NCI-H2107 treated with DMSO at 0.1 percent for 48 hours (cell line): ENCODE data around the gene KIRREL3.

Source experiments
- DNase-seq: peaks from one replicate; lab custom pipeline; 2025; ENCODE audit not compliant: unreplicated experiment; lab: John Stamatoyannopoulos, UW

The KIRREL3 gene

GRCh38 chr11:126433244-126433846 lies 567.2 kb downstream of the KIRREL3 start:
- no peak for DNase-seq

DNA sequence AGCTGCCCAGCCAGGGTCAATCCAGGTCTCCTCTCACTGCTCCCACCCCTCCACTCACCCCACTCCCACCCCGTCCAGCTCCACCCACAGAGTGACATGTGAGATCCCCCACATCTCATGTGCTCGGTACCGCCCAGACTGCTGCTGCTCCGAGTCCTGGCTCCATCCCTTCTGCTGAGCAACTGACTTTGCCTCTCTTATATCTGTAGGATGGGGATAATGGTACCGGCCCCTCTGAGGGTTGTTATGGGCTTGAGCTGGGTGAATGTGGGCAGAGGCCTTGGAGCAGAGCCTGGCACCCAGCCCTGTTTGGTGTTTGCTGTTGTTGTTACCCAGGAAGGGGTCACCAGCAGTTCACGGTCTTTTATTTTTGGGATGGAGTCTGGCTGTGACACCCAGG lies 568.0 kb downstream of the KIRREL3 start:
- DNase-seq = no peak

- DNase-seq = no peak
Observed at GRCh38 chr11:126432065-126432461, 568.5 kb downstream of the KIRREL3 start.

GRCh38 chr11:126431401-126432064 lies 569.0 kb downstream of the KIRREL3 start:
- DNase-seq = no peak

GRCh38 chr11:126430581-126431335 lies 569.8 kb downstream of the KIRREL3 start:
- no peak for DNase-seq

- no peak for DNase-seq
Observed at GRCh38 chr11:126426820-126427749, 573.5 kb downstream of the KIRREL3 start.

DNA sequence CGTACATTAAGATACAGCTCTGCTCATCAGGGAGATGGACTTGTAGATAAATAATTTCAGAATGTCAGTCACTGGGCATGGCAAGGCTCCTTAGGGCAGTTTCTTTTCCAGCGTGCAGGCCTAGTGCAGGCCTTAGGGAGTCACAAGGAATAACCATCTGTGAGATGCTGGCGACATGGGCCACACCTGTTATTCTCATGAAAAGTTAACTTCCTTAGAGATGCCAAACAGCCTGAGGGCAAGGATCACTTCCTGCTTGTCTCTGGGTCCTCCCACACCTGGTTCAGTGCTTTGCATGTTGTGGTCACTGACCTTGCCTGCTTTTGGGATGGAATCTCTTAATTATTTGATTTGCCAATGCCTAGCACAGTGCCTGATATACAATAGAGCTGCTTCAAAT lies 574.5 kb downstream of the KIRREL3 start:
- DNase-seq = no peak

GRCh38 chr11:126424471-126425039 lies 576.0 kb downstream of the KIRREL3 start:
- no peak for DNase-seq

DNA sequence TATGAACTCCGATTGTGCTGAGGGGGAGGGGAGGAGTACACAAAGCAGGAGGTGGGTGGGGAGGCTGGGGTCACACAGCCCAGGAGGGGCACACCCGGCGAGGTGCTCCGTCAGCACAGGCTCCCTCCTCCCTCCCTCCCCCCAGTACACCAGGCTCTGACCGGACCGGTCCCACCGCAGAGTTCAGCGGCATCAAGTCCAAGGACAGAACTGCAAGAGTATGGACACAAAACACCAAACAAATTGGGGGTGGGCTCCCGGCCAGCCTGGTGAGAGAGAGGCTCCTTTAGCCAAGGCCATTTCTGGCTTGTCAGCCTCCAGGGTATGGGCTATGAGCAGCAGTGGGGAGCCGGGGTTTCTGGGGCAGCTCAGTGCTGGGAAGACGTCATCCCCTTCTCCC lies 576.8 kb downstream of the KIRREL3 start:
- no peak for DNase-seq

GRCh38 chr11:126423154-126423553 lies 577.4 kb downstream of the KIRREL3 start:
- DNase-seq = no peak

DNA sequence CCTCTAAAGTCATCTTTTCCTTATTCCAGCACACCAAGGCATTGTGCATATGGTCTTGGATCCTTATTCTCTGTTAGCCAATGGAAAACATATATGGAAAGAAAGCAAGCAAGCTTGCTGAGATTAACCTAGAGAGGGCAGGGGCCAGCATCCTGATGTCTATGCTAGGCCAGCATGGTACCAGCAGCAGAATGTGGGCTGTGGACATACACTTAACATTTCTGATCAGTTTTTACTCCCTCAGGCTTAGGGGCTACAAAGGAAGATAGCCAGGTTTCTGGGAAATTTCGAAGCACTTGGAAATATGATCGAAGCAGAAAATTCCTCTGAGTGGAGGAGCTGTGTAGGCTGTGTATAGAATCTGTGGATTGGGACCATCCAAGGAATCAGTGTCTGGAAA lies 578.1 kb downstream of the KIRREL3 start:
- DNase-seq = no peak

GRCh38 chr11:126421271-126421671 lies 579.3 kb downstream of the KIRREL3 start:
- DNase-seq = no peak

GRCh38 chr11:126420698-126421256 lies 579.8 kb downstream of the KIRREL3 start:
- DNase-seq = no peak

- DNase-seq = peak; percentile 40
Observed at GRCh38 chr11:126419801-126420697, 580.5 kb downstream of the KIRREL3 start.

GRCh38 chr11:126418887-126419286 lies 581.7 kb downstream of the KIRREL3 start:
- DNase-seq = no peak

- no peak for DNase-seq
Observed at GRCh38 chr11:126417091-126417862, 583.3 kb downstream of the KIRREL3 start.

GRCh38 chr11:126416542-126417090 lies 584.0 kb downstream of the KIRREL3 start:
- DNase-seq = no peak

DNA sequence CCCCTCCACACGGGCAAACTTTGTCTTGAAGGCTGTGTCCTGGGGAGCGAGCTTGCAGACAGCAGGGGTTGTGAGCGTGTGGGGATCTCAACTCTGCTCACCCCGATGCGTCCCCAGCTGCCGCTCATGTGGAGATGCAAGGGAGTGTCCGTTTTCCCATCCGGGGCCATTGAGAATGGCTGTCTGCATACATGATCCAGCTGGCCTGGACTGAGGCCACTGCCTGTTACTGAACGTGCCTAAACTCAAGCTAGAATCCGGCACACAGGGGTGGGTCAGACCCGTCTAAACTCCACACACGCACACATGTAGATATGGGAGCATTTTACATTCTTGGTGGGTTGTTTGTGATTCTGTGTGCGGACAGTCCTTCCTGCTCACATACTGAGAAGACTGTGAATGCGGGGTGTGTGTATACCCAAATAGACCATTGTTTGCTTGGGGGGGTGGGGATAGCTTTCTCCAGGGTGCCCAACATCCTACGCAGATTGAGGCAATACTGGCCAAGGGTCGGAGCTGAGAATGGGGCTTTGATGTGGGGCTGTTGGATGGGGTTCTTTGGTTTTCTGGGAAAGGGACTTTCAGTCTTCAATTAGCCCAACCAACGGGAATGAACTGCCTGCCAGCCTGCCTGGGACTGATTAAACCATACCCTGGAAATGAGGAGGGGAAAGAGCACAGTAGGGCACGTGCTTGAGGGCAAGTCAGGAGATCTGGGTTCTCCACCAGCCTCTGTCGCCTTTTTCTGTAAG lies 584.7 kb downstream of the KIRREL3 start:
- no peak for DNase-seq
